ENCODE measurements around the gene DEGS1. TPM values are rescaled to one million over a fixed set of nuclear protein-coding genes. Genes with fewer than 3 reads are reported as not detected.

Gene DEGS1
- total RNA-seq, 1 experiment from 2014 or later, result 39.2 TPM

- Mint-ChIP-seq H3K4me1 (ENCODE audit: low read depth, unreplicated experiment) (peaks cover 36% of the 10 kb centered on the region), H3K9me3 (ENCODE audit: unreplicated experiment) (no peaks in the 10 kb centered on the region), H3K27ac (ENCODE audit: unreplicated experiment) (no peak overlapping the region), H3K36me3 (ENCODE audit: insufficient read depth, unreplicated experiment) (peaks cover 28% of the 10 kb centered on the region), H3K4me3 (ENCODE audit: unreplicated experiment) (no peak overlapping the region), H3K27me3 (ENCODE audit: insufficient read depth, unreplicated experiment) (no peaks in the 10 kb centered on the region)
- intact Hi-C loops (cut with micrococcal nuclease; ENCODE audit: unreplicated experiment), result loop anchor here (5.0 kb wide), 1 partner anchor 107 kb away; no protein-coding TSS in a partner anchor
- Histone ChIP-seq H3K27me3 (replicated peaks; ENCODE audit: control insufficient read depth, insufficient read depth, low read length) (no peaks in the 10 kb centered on the region), H3K4me1 (peaks cover 36% of the 10 kb centered on the region), H3K36me3 (ENCODE audit: control insufficient read depth, insufficient read depth, low read length) (no peaks in the 10 kb centered on the region), H3K9me3 (no peaks in the 10 kb centered on the region), H3K4me3 (ENCODE audit: low read depth, low read length) (no peak overlapping the region)
- DNase-seq, result no peak
- TF ChIP-seq CTCF (IDR thresholded peaks at IDR 0.05; ENCODE audit: insufficient read depth in 1 of 2, low read depth in 1 of 2, low read length in 1 of 2, severe bottlenecking in 1 of 2, unreplicated experiment in 1 of 2), result no peak
- ChIA-PET CTCF (no interaction called here), POLR2A (no interaction called here)
- BruUV-seq (replicated peaks), result no TSS peak
These were observed 41.0 kb downstream of the DEGS1 start for GRCh38 chr1:224223819-224224714.

GRCh38 chr1:224226849-224227502, 43.9 kb downstream of the DEGS1 start:
- H3K4me3 Mint-ChIP-seq (ENCODE audit: unreplicated experiment), result no peak overlapping the region
- H3K9me3 Mint-ChIP-seq (ENCODE audit: unreplicated experiment), result no peaks in the 10 kb centered on the region
- H3K36me3 ChIP-seq (ENCODE audit: control insufficient read depth, insufficient read depth, low read length), result no peaks in the 10 kb centered on the region
- BruUV-seq (replicated peaks), result no TSS peak
- no peak overlapping the region for H3K4me3 ChIP-seq (ENCODE audit: low read depth, low read length)
- no peaks in the 10 kb centered on the region for H3K27me3 ChIP-seq (replicated peaks; ENCODE audit: control insufficient read depth, insufficient read depth, low read length)
- peaks cover 24% of the 10 kb centered on the region for H3K4me1 ChIP-seq
- no peaks in the 10 kb centered on the region for H3K9me3 ChIP-seq
- ChIA-PET CTCF (no interaction called here), POLR2A (no interaction called here)
- H3K27me3 Mint-ChIP-seq (ENCODE audit: insufficient read depth, unreplicated experiment), result no peaks in the 10 kb centered on the region
- peaks cover 53% of the 10 kb centered on the region for H3K36me3 Mint-ChIP-seq (ENCODE audit: insufficient read depth, unreplicated experiment)
- TF ChIP-seq CTCF (IDR thresholded peaks at IDR 0.05; ENCODE audit: insufficient read depth in 1 of 2, low read depth in 1 of 2, low read length in 1 of 2, severe bottlenecking in 1 of 2, unreplicated experiment in 1 of 2), result no peak
- no peak for DNase-seq
- no peak overlapping the region for H3K27ac Mint-ChIP-seq (ENCODE audit: unreplicated experiment)
- intact Hi-C loops (cut with micrococcal nuclease; ENCODE audit: unreplicated experiment), result no loop called here
- peaks cover 28% of the 10 kb centered on the region for H3K4me1 Mint-ChIP-seq (ENCODE audit: low read depth, unreplicated experiment)

GRCh38 chr1:224234017-224234416, 51.0 kb downstream of the DEGS1 start:
- no peaks in the 10 kb centered on the region for H3K27me3 Mint-ChIP-seq (ENCODE audit: insufficient read depth, unreplicated experiment)
- intact Hi-C loops (cut with micrococcal nuclease; ENCODE audit: unreplicated experiment), result no loop called here
- ChIA-PET POLR2A (no interaction called here), CTCF (no interaction called here)
- BruUV-seq (replicated peaks), result no TSS peak
- Histone ChIP-seq H3K27me3 (replicated peaks; ENCODE audit: control insufficient read depth, insufficient read depth, low read length) (no peaks in the 10 kb centered on the region), H3K9me3 (no peaks in the 10 kb centered on the region), H3K36me3 (ENCODE audit: control insufficient read depth, insufficient read depth, low read length) (no peaks in the 10 kb centered on the region), H3K4me3 (ENCODE audit: low read depth, low read length) (no peak overlapping the region), H3K4me1 (0 out of 2 replicates have a peak, but pooled peaks cover 2% of the 10 kb centered on the region)
- peaks cover 78% of the 10 kb centered on the region for H3K36me3 Mint-ChIP-seq (ENCODE audit: insufficient read depth, unreplicated experiment)
- TF ChIP-seq CTCF (IDR thresholded peaks at IDR 0.05; ENCODE audit: insufficient read depth in 1 of 2, low read depth in 1 of 2, low read length in 1 of 2, severe bottlenecking in 1 of 2, unreplicated experiment in 1 of 2), result no peak
- no peak for DNase-seq
- no peaks in the 10 kb centered on the region for H3K9me3 Mint-ChIP-seq (ENCODE audit: unreplicated experiment)
- no peak overlapping the region for H3K27ac Mint-ChIP-seq (ENCODE audit: unreplicated experiment)
- H3K4me3 Mint-ChIP-seq (ENCODE audit: unreplicated experiment), result no peak overlapping the region
- peaks cover 10% of the 10 kb centered on the region for H3K4me1 Mint-ChIP-seq (ENCODE audit: low read depth, unreplicated experiment)
